Lower leg skin (tissue), 3 donors: ENCODE measurements around the gene CALN1.

ENCODE experiments used
- POLR2A ChIP-seq, 2 donors: fragments of 450-650 bp; IDR thresholded peaks; one replicate each; pipeline ENCODE4 v1.6.1; 2016 to 2017; ENCODE audit warnings: antibody characterized with exemption in 2 of 2, mild to moderate bottlenecking in 1 of 2, moderate library complexity in 1 of 2
- TF ChIP-seq, protein P1 (sequence below), 3 donors: fragments of 450-650 bp; IDR thresholded peaks; one replicate each; pipeline ENCODE4 v1.5.1; 2016; ENCODE audit warnings: antibody characterized with exemption in 3 of 3, mild to moderate bottlenecking in 3 of 3, moderate library complexity in 2 of 3

DNA sequence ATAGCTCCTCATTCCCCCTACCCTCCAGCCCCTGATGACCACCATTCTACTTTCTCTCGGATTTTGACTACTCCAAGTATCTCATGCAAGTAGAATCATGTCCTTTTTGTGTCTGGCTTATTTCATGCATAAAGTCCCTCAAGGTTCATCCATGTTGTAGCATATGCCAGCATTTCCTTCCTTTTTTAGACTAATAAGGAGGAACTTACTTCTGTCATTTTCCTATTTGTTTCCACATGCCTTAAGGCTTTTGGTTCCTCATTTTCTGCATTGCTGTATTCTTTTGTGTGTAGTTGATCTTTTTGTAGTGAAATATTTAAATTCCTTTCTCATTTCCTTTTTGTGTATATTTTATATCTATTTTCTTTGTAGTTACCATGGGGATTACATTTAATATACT is 376.9 kb downstream of the CALN1 start:
- no peak for TF ChIP-seq POLR2A (IDR thresholded peaks at IDR 0.05)
- TF ChIP-seq, protein P1, sequence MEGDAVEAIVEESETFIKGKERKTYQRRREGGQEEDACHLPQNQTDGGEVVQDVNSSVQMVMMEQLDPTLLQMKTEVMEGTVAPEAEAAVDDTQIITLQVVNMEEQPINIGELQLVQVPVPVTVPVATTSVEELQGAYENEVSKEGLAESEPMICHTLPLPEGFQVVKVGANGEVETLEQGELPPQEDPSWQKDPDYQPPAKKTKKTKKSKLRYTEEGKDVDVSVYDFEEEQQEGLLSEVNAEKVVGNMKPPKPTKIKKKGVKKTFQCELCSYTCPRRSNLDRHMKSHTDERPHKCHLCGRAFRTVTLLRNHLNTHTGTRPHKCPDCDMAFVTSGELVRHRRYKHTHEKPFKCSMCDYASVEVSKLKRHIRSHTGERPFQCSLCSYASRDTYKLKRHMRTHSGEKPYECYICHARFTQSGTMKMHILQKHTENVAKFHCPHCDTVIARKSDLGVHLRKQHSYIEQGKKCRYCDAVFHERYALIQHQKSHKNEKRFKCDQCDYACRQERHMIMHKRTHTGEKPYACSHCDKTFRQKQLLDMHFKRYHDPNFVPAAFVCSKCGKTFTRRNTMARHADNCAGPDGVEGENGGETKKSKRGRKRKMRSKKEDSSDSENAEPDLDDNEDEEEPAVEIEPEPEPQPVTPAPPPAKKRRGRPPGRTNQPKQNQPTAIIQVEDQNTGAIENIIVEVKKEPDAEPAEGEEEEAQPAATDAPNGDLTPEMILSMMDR (IDR thresholded peaks at IDR 0.05), result no peak
